ENCODE data around the gene QPCT.
A peak's percentile ranks its signal among the peaks of the same experiment; 100 is the strongest.
"Not testable (repeated sequence)": the region's sequence is repeated elsewhere in the genome, so short reads cannot be mapped to it uniquely, and the experiment has no call there.

QPCT gene

GRCh38 chr2:37389989-37390765 lies 45.7 kb downstream of the QPCT start:
- peak; percentile 92 for DNase-seq (ENCODE audit: low spot score)
- peak; percentile 94 for FAIRE-seq

DNA sequence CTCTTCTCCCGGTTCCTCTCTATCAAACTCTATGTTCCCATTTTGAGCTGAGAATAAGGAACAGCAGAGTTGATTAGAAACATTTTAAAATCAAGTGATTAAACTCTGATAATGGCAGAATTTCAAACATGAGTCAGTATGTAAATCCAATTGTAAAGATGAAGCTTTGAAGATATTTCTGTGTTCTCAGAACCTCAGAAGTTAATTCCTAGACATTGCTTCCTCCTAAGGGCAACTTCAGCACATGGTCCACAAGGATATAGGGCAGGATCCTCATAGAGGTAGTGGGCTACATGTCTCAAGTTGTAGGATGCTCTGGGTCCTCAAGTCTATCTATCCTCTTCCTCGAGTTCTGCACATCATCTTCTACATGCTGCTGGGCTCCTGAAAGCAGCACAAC lies 46.3 kb downstream of the QPCT start:
- no peak for FAIRE-seq
- DNase-seq (ENCODE audit: low spot score): no peak

DNA sequence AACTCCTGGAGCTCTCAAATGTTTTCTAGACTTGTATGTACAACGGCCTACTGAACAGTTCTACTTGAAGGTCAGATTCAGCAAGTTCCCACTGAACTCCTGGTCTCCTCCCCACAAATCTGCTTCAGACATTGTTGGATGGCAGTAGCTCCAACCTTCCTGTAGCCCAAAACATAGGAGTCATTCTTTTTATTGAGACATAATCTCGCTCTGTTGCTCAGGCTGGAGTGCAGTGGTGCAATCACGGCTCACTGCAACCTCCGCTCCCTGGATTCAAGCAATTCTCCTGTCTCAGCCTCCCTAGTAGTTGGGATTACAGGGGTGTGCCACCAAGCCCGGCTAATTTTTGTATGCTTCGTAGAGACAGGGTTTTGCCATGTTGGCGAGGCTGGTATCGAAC lies 47.3 kb downstream of the QPCT start:
- no peak for FAIRE-seq

DNA sequence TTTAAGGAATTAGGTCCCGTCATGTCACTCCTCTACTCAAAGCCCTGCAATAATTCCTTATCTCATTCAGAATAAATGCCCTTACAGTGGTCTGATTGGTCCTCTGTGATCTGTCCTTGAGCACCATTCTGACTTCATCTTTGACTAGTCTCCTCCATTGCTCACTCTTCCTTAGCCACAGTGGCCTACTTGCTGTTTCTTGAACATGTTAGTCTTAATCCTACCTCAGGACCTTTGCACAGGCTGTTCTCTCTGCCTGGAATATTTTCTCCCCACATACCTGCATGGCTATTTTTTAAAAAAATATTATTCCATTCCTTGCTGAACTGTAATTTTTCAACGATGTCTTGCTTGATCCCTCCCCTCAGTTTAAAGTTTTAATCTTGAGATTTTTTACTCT lies 48.0 kb downstream of the QPCT start:
- FAIRE-seq: no peak

More for the DNA sequence above, 47.3 kb downstream of the QPCT start:
- DNase-seq (ENCODE audit: low spot score): no peak

GRCh38 chr2:37394263-37394662 lies 49.8 kb downstream of the QPCT start:
- no peak for FAIRE-seq
- no peak for DNase-seq (ENCODE audit: low spot score)

More for the DNA sequence above, 48.0 kb downstream of the QPCT start:
- DNase-seq (ENCODE audit: low spot score): no peak

- FAIRE-seq (no peak), DNase-seq (ENCODE audit: low spot score) (no peak)
Measured at GRCh38 chr2:37394796-37395555, 50.5 kb downstream of the QPCT start.

DNA sequence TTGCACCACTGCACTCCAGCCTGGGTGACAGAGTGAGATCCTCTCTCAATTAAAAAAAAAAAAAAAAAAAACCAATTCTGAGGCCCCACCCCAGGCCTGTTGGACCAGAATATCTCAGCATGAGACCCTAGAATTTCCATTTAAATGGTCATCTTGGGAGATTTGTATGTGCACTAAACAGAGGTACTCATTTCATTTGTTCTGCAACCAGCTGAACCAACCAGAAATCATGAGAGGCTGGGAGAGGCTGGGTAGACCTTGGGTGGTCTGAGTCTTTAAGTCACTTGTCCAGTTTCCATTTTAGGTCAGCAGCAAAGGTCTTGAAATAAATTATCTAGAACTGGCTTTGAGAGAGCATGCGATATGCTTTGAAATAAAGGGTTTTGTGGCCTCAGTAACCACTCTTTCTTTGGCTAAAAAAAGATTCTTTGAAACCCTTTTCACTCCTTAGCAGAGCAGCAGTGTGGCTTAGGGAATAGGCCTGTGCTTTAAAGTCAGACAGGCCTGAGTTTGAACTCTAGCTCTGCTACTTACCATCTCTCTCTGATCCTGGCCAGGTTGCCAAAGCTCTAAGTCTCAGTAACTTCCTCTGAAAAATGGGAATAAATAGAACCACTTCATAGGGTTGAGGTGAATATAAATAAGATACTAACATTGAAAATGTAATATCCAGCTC lies 52.6 kb downstream of the QPCT start:
- FAIRE-seq: no peak
- no peak for DNase-seq (ENCODE audit: low spot score)

- no peak for DNase-seq (ENCODE audit: low spot score)
- no peak for FAIRE-seq
Measured at GRCh38 chr2:37398990-37399389, 54.6 kb downstream of the QPCT start.

- FAIRE-seq: peak; percentile 40
- no peak for DNase-seq (ENCODE audit: low spot score)
Measured at GRCh38 chr2:37400041-37400440, 55.6 kb downstream of the QPCT start.

DNA sequence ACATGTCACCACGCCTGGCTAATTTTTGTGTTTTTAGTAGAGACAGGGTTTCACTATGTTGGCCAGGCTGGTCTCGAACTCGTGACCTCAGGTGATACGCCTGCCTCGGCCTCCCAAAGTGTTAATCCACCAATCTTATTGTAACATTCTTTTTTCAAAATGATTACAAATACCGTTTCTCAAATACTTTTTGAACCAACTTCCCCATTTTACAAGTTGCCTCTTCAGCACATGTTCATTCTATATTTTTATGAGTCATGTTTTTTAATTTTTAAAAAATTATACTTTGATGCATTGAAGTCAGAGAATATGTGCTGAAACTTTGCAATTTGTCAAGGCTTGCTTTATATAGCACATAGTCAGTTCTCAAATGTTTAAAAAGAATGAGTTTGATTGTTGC lies 58.2 kb downstream of the QPCT start:
- DNase-seq (ENCODE audit: low spot score): no peak
- no peak for FAIRE-seq

- no peak for FAIRE-seq
Measured at GRCh38 chr2:37405781-37406180, 61.4 kb downstream of the QPCT start.

GRCh38 chr2:37412231-37412630 lies 67.8 kb downstream of the QPCT start:
- no peak for FAIRE-seq
- DNase-seq (ENCODE audit: low spot score): no peak

More at GRCh38 chr2:37405781-37406180, 61.4 kb downstream of the QPCT start:
- no peak for DNase-seq (ENCODE audit: low spot score)

DNA sequence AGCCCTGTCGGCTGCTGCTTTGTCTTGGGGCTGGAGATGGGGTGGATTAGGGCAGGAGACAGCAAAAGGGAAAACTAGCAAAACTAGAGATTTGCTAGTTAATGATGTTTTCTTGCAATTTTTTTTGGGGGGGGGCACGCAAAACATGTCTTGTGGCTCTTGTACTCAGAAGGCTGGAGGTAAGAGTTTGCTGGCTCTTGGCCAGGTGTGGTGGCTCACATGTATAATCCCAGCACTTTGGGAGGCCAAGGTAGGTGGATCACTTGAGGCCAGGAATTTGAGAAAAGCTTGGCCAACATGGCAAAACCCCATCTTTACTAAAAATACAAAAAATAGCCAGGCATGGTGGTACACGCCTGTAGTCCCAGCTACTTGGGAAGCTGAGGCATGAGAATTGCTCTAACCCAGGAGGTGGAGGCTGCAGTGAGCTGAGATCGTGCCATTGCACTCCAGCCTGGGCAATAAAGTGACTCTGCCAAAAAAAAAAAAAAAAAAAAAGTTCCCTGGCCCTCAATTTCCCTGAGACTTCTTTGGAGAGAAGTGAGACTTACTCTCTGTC lies 69.6 kb downstream of the QPCT start:
- DNase-seq (ENCODE audit: low spot score); FAIRE-seq: not testable (repeated sequence)

DNA sequence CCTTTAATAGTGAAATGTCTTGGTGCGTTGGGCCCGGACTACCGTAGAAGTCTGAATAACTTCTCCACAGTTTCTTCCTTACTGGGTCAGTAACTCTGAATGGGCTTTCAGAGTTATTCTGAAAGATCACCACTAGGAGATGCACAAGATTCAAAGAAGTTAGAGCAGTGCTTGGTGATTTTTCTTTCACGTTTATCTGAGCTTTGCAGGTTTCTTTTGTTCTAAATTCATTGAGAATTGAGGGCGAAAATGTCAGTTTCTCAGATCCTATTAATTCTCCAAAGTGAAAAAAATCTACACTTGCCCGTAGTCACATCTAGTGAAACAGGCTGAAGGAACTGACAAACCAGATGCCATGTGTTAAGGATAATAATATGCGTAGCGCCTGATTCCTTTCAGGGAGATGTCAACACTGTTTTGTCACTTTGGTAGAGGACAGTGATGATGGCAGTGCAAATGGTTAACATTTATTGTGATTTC lies 70.1 kb downstream of the QPCT start:
- FAIRE-seq (peak; percentile 65), DNase-seq (ENCODE audit: low spot score) (peak; percentile 74)

- DNase-seq (ENCODE audit: low spot score) (peak; percentile 11), FAIRE-seq (no peak)
Measured at GRCh38 chr2:37415128-37415820, 70.8 kb downstream of the QPCT start.

DNA sequence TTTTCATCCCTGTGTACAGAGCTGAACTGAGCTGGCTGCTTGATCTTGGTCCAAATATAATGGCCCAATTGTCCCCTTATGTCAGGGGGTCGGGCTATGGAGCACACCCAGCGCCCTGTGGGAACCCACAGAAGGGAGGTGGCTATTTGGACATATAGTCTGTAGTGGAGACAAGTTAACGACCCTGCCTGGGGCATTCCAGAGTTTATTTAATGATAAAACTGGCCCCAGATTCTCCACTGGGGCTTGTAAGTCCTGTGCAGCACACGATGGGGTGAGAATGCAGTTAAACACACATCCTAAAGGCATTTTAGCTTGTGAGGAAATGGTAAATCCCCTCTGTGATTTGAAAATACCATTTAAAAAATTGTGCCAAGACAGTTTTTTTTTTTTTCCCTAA lies 72.9 kb downstream of the QPCT start:
- FAIRE-seq: no peak
- DNase-seq (ENCODE audit: low spot score): no peak

- FAIRE-seq (no peak), DNase-seq (ENCODE audit: low spot score) (no peak)
Measured at GRCh38 chr2:37418956-37419355, 74.5 kb downstream of the QPCT start.

DNA sequence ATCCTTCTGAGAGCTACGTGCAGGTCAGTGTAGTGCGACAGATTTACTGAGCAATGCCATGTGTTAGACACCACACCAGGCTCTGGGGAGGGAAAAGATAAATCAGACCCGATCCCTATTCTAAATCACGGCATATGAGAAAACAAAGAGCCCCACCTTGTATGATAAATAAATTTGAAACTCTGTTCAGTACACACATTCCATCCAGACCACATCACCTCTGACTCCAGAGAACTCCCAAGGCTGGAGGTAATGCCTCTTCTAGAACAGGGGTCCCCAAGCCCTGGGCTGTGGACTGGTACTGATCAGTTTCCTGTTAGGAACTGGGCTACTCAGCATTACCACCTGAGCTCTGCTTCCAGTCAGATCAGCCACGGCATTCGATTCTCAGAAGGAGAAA lies 77.3 kb downstream of the QPCT start:
- FAIRE-seq: no peak
- no peak for DNase-seq (ENCODE audit: low spot score)

DNA sequence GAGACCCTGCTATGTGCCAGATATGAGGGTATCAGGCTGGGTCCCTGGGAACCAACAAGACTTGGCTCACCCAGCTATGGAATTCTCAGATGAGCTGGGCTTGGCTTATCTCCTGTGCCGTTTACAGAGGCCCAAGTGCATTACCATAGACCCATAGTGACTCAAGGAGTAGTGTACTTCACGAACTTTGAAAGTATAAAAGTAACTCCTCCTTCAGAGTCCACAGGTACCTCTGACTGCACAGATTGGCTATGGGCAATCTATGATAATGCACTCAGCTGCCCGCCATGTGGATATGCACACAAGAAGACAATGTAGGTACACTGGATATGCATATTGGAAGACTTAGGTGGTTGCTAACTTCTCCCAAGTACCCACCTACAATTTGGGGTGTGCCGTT lies 78.4 kb downstream of the QPCT start:
- no peak for FAIRE-seq
- DNase-seq (ENCODE audit: low spot score): no peak
